ENCODE measurements around the gene OR10G3.
"Not testable (repeated sequence)": the region's sequence is repeated elsewhere in the genome, so short reads cannot be mapped to it uniquely, and the experiment has no call there.

Gene OR10G3, protein sequence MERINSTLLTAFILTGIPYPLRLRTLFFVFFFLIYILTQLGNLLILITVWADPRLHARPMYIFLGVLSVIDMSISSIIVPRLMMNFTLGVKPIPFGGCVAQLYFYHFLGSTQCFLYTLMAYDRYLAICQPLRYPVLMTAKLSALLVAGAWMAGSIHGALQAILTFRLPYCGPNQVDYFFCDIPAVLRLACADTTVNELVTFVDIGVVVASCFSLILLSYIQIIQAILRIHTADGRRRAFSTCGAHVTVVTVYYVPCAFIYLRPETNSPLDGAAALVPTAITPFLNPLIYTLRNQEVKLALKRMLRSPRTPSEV

DNA sequence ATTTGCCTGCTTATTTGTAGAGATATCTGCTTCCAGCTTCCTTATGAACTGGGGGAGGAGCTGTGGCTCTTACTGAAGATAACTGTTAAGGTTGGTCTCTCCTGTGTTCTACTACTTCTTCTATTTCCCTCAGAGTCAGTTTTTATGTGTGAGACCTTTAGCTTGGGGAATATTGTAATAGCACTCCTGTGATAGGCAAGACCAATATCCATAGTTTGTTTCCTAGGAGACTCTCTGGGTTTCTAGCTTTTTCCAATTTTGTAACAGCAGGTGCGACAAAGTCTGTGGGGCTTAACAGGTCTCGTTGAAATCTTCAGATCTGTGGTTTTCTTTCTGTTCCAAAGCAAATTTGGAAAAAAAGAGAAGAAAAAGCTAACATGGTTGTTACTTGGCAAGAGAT is at the start of gene OR10G3:
Gene OR10G3 (minus strand): TSS at position 101 of the 400 bp plus-strand sequence. CDS start 9,332 bp downstream, outside the sequence.
- ATAC-seq = no peak
- DNase-seq = no peak

DNA sequence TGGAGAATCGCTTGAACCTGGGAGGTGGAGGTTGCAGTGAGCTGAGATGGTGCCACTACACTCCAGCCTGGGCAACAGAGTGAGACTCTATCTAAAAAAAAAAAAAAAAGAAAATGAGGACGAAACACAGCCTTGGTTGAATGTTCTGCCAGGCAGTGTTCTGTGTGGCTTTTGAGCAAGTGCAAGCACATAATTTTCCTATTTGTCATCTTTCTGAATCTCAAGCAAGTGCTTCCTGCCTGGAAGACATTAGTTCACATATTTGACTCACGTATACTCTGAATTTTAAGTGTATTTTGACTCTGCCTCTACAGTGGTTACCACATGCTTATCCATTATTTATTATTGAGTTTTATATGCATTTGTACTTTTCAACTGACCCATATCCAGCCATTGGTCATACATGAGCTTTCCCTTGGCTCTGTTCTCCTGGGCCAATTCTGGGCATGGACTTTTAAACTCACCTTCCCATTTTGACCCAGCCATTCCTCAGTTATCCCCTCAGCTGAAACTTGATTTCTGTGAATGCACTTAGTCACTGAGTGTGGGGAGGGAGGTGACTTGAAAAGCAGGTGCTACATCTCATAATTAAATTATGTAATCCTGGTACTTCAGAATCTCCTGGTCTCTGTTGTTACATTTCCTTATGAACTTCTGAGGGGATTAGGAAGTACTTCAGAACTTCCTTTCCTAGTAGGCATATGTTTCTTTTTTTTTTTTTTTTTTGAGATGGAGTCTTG is 46.8 kb upstream of the OR10G3 start:
- no peak for ATAC-seq
- no peak for DNase-seq

- DNase-seq (no peak), ATAC-seq (no peak)
Observed at GRCh38 chr14:21617614-21618013, 37.7 kb upstream of the OR10G3 start.

GRCh38 chr14:21614240-21614639 is 34.4 kb upstream of the OR10G3 start:
- DNase-seq (no peak), ATAC-seq (no peak)

DNA sequence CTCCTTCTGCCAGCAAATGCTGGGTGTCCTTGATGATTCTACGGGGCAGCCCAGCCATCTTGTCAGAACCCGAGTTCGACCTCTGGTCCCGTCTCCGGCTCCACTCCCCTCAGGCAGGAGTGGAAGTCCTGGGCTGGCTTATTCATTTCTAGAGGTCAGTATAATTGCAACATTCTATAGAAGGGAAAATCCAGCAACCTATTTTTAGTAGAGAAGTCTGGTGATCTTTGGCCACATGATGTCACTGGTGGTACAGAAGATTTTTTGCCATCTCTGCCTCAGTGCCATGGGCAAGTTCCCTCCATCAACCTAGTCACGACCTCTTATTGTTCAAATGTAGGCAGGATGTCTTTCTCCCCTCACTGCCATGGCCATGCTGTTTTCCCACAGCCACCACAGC is 32.4 kb upstream of the OR10G3 start:
- ATAC-seq (no peak), DNase-seq (no peak)

- not testable (repeated sequence) for DNase-seq, ATAC-seq
Observed at GRCh38 chr14:21602181-21602580, 22.3 kb upstream of the OR10G3 start.

DNA sequence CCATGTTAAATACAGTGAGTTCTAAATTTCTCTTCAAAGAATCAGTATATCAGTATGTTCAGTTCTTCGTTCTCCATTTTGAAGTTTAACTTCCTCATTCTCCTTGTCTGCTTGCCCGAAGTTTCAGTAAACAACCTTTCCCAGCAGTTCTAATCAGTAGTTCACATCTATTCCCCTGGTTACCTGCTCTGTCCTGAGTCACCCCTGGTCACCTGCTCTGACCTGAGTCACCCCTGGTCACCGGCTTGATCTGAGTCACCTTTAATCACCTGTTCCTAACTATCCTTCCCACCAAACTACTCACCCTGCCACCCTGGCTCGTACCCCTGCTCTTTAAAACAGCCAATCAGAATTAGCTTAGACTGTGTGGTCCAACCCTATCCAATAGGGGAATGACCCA is 9.4 kb upstream of the OR10G3 start:
- DNase-seq (no peak), ATAC-seq (no peak)

DNA sequence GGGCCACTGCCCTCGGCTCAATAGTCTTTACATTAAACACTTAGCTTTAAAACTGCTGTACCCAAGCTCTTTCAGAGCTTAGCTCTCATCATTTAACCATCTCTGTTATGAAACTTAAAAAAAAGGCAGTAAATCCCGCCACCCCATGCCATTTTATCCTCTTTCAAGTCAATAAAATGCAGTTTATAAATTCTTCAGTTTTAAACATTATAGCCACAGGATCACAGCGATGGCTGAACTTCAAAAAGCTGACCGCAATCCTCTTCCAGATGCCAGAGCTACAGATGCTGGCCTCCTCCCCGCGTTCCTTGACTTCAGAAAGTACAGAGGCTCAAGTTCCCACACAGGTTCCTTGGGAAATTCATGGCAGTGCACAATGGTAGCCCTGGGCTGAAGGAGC is 4.2 kb downstream of the OR10G3 start:
- DNase-seq = no peak
- no peak for ATAC-seq

DNA sequence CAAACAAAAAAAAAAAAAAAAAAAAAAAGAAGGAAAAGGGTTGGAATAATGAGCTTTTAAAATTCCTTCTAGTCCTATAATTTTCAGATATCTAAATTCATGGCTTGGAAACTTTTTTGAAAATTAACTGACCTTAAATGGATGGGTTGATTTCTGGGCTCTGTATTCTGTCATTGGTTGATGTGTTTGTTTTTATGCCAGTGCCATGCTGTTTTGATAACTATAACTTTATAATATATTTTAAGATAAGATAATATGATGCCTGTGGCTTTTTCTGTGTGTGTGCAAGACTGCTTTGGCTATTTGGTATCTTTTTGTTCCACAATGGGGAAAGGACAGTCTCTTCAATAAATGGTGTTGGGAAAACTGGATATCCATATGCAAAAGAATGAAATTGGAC is 7.3 kb downstream of the OR10G3 start:
- no peak for DNase-seq
- no peak for ATAC-seq

GRCh38 chr14:21558703-21559170 is 21.1 kb downstream of the OR10G3 start:
- ATAC-seq (no peak), DNase-seq (no peak)

DNA sequence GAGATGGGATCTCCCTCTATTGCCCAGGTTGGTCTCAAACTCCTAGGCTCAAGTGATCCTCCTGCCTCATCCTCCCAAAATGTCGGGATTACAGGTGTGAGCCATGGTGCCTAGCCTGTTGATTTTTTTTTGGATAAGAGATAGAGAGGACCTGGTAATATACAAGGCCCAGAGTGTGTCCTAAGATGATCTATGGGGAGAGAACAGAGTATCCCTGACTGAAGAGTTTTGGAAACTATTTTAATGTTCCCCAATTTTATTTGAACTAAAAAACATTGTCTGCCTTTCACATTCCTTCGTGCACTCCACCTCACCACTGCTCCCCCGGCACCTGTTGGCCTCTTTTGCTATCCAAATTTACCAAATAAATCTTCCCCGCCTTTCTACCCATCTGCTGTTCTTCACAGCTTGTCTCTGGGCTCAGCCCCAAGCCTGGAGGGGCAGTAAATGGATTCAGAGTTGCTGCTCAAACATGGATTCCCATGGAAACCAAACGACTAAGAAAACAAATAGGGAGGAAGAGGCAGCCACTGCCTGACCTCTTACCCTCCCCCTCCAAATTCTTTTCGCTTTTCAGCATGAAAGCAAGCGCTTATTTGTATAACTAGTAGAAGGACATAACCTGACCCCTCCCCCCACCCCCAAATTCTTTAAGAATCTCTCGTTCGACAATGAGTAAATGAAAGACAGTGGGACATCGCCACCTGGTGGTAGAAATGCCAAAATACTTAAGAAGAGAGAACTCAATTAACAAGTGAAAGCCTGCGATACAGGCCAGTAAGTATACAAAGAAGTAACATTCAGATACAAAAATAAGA is 22.6 kb downstream of the OR10G3 start:
- DNase-seq (peak; percentile 72), ATAC-seq (peak; percentile 65)

GRCh38 chr14:21556378-21557083 is 23.3 kb downstream of the OR10G3 start:
- ATAC-seq (no peak), DNase-seq (no peak)

DNA sequence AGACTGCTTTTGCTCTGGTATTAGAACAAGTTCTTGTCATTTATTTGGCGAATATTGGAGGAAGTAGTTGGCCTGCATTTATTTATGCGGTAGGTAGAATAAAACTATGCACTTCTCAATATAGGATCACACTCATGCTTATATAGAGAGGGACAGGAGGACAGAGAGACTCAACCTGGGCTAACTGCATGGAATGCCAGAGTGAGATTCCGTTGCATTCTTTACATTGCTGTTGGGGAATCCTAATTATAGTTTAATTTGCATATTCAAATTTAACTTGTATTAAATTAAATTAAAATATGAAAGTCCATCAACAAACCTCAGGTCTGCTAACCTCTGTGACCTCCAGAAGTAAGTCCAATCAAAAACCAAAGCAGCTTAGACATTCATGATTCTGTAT is 26.6 kb downstream of the OR10G3 start:
- ATAC-seq (no peak), DNase-seq (no peak)

DNA sequence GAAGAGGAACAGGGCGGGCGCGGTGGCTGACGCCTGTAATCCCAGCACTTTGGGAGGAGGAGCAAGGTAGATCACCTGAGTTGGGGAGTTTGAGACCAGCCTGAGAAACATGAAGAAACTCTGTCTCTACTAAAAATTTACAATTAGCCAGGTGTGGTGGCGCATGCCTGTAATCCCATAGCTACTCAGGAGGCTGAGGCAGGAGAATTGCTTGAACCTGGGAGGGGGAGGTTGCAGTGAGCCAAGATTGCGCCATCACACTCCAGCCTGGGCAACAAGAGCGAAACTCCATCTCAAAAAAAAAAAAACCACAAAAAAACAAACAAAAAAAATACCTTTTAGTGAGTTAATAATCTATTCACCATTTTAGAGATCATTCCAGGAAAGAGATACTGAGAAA is 35.3 kb downstream of the OR10G3 start:
- not testable (repeated sequence) for ATAC-seq, DNase-seq

- ATAC-seq (no peak), DNase-seq (no peak)
Observed at GRCh38 chr14:21543963-21544362, 35.9 kb downstream of the OR10G3 start.

DNA sequence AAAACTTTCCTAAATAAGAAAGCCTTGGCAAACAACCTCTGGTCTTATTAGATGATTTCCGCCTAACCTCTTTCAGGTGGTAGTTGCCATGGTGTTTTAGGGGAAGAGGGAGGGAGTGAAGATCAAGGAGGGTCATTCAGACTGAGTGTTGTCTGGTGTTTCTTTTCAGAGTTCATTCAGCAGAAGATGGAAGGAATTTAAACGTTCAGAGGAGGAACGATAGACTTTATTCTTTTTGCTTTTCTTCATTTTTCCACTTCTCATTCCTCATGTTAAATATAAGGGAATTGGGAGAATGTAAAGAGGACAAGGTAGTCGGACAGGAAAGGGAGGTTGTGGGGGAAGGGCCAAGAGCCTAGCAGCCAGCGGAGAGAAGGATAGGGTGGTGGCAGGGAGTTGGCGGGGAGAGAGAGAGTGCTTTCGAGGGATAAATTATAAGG is 36.3 kb downstream of the OR10G3 start:
- DNase-seq = no peak
- ATAC-seq = no peak

- ATAC-seq (no peak), DNase-seq (no peak)
Observed at GRCh38 chr14:21541413-21542074, 38.3 kb downstream of the OR10G3 start.

- no peak for ATAC-seq
- DNase-seq = no peak
Observed at GRCh38 chr14:21539189-21539940, 40.5 kb downstream of the OR10G3 start.

- no peak for ATAC-seq
- DNase-seq = no peak
Observed at GRCh38 chr14:21537090-21537424, 42.8 kb downstream of the OR10G3 start.

DNA sequence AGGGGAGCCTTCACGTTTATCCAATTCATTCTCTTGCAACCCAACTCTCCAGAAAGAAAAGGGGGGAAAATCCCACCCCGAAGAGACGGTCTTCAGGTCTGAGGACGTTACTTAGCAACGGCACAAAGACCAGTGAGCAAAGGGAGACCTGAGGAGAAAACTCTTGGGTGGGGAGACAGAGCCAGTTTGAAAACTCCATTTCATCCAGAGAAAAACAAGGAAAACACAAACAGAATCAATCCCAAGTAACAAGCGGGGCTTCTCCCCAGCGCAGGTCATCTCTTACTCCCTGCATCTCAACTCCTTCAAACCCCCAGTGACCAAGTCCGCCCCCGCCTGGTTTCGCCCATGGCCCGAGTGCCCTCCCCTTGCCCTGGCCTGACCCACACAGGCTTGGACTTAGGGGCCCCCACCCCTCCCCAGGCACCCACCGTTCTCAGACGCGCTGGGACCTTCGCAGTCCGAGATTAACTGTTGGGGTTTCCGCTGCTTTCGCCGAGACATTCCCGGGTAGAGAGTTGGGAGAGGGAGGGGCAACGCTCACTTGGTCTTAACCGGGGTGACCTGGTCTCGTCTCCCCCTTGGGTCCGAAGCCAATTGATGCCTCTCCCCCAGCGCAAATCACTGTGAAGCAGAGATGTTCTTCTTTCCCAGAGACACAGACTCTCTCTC is 43.3 kb downstream of the OR10G3 start:
- no peak for DNase-seq
- ATAC-seq = no peak

Data from stimulated activated naive CD8-positive, alpha-beta T cell treated with anti-CD3 and anti-CD28 coated beads, Interleukin-15, Interleukin-2, amounts not matched to agents 100 U/mL and 50 U/mL, for 24 hours (primary cell).